Upper lobe of left lung (tissue), 4 donors: ENCODE measurements around the gene NBDY.

Experiments
- POLR2A ChIP-seq, 4 donors: fragments of 450-650 bp; IDR thresholded peaks; one replicate each; pipeline ENCODE4 v1.5.1; 2016 to 2017; ENCODE audit warnings: antibody characterized with exemption in 4 of 4, mild to moderate bottlenecking in 2 of 4
- POLR2AphosphoS5 ChIP-seq, 2 donors: sonication (generic); formaldehyde crosslinking; IDR thresholded peaks; one replicate each; pipeline ENCODE4 v1.5.1; 2017; ENCODE audit warnings: antibody characterized with exemption in 2 of 2
- TF ChIP-seq, protein P1 (sequence below), 6 experiments: fragments of 450-650 bp in 4 of 6; fragments of 200-600 bp in 2 of 6; sonication (generic) in 2 of 6; IDR thresholded peaks; one replicate each; pipeline ENCODE4 v1.5.1; 2016 to 2019; ENCODE audit warnings: antibody characterized with exemption in 6 of 6

DNA sequence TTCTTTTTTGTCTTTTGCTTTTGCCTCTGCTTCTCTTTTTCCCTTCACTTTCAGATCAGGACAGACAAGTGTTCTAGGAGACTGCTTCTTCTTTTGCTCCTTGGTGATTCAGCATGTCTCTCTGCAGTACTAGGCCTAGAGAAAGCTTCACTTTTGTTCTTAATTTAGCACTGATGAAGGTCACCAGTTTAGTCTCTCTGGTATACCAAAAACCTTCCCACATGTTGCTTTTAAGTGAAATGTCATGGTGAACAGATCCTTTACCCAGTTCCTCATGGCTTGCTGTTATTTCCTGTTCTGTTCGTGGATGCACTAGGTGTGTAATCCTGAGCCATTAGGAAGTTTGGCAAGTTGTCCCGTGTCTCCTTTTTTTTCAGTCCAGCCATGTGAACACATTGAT, 53.3 kb downstream of the NBDY start:
- TF ChIP-seq, protein P1, sequence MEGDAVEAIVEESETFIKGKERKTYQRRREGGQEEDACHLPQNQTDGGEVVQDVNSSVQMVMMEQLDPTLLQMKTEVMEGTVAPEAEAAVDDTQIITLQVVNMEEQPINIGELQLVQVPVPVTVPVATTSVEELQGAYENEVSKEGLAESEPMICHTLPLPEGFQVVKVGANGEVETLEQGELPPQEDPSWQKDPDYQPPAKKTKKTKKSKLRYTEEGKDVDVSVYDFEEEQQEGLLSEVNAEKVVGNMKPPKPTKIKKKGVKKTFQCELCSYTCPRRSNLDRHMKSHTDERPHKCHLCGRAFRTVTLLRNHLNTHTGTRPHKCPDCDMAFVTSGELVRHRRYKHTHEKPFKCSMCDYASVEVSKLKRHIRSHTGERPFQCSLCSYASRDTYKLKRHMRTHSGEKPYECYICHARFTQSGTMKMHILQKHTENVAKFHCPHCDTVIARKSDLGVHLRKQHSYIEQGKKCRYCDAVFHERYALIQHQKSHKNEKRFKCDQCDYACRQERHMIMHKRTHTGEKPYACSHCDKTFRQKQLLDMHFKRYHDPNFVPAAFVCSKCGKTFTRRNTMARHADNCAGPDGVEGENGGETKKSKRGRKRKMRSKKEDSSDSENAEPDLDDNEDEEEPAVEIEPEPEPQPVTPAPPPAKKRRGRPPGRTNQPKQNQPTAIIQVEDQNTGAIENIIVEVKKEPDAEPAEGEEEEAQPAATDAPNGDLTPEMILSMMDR (IDR thresholded peaks at IDR 0.05), result no peak
- no peak for TF ChIP-seq POLR2AphosphoS5 (IDR thresholded peaks at IDR 0.05)
- no peak for TF ChIP-seq POLR2A (IDR thresholded peaks at IDR 0.05)
